ENCODE measurements around the gene TOMT.
A peak's percentile ranks its signal among the peaks of the same experiment; 100 is the strongest.

The TOMT gene

DNA sequence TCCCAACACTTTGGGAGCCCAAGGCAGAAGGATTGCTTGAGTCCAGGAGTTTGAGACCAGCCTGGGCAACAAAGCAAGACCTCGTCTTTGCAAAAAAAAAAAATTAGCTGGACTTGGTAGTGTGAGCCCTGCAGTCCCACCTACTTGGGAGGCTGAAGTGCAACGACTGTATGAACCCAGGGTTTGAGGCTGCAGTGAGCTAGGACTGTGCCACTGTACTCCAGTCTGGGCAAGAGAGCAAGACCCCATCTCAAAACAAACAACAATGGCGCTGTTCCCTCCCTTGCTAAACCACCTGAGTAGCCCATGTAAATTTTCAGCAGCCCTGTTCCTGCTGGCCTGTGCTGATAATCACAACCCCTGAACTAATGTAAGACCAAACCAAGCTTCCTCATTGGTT is 5.7 kb upstream of the TOMT start:
- no peak overlapping the region for H3K27ac ChIP-seq
- H3K9ac ChIP-seq (ENCODE audit: insufficient read length) = no peak overlapping the region
- H3K4me3 ChIP-seq = no peak overlapping the region
- peaks cover 46% of the 10 kb centered on the region for H3K36me3 ChIP-seq (ENCODE audit: insufficient read depth, low read length)
- TF ChIP-seq EZH2 (IDR thresholded peaks at IDR 0.05) = no peak
- TF ChIP-seq POLR2AphosphoS5 (IDR thresholded peaks at IDR 0.05; ENCODE audit: borderline replicate concordance, low read depth, low read length) = no peak
- no peak for TF ChIP-seq FOXP2 (optimal IDR thresholded peaks at IDR 0.05; ENCODE audit: control extremely low read depth, extremely low read length, insufficient read depth)
- no peaks in the 10 kb centered on the region for H3K9me3 ChIP-seq (ENCODE audit: low read depth, low read length)
- DNase-seq (ENCODE audit: low read depth, low spot score) = no peak

DNA sequence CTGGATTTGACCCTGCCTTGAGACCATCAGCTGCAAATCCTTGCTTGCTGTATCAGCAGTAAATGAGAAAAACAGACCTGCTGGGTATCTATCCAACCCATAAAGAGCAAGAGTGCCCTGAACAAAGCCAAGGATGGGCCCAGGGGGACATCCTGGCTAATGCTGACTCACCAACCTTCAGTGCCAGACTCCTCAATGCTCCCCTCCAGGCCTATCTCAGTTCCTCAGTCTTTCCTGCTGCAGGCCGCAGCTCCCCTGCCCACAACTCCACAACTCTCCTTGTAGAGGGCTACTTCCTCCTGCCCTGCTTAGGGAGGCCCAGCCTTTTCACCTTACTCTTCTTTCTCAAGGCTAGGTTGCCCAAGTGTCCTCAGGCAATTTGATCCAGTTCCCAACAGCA is 5.3 kb upstream of the TOMT start:
- Histone ChIP-seq H3K27ac (no peak overlapping the region), H3K9ac (ENCODE audit: insufficient read length) (no peak overlapping the region), H3K9me3 (ENCODE audit: low read depth, low read length) (no peaks in the 10 kb centered on the region), H3K36me3 (ENCODE audit: insufficient read depth, low read length) (peaks cover 43% of the 10 kb centered on the region), H3K4me3 (no peak overlapping the region)
- TF ChIP-seq POLR2AphosphoS5 (IDR thresholded peaks at IDR 0.05; ENCODE audit: borderline replicate concordance, low read depth, low read length) (no peak), FOXP2 (optimal IDR thresholded peaks at IDR 0.05; ENCODE audit: control extremely low read depth, extremely low read length, insufficient read depth) (no peak), EZH2 (IDR thresholded peaks at IDR 0.05) (no peak)
- DNase-seq (ENCODE audit: low read depth, low spot score) = no peak

- peak overlapping the region; percentile 88 for H3K27ac ChIP-seq
- H3K36me3 ChIP-seq (ENCODE audit: insufficient read depth, low read length) = peaks cover 40% of the 10 kb centered on the region
- no peaks in the 10 kb centered on the region for H3K9me3 ChIP-seq (ENCODE audit: low read depth, low read length)
- H3K4me3 ChIP-seq = peak overlapping the region; percentile 97
- TF ChIP-seq EZH2 (IDR thresholded peaks at IDR 0.05) (no peak), FOXP2 (optimal IDR thresholded peaks at IDR 0.05; ENCODE audit: control extremely low read depth, extremely low read length, insufficient read depth) (no peak), POLR2AphosphoS5 (IDR thresholded peaks at IDR 0.05; ENCODE audit: borderline replicate concordance, low read depth, low read length) (no peak)
- DNase-seq (ENCODE audit: low read depth, low spot score) = no peak
- peak overlapping the region; percentile 99 for H3K9ac ChIP-seq (ENCODE audit: insufficient read length)
Observed at GRCh38 chr11:72102162-72102561, 3.6 kb upstream of the TOMT start.

- no peak for DNase-seq (ENCODE audit: low read depth, low spot score)
Observed at GRCh38 chr11:72102631-72102945, 3.1 kb upstream of the TOMT start.

DNA sequence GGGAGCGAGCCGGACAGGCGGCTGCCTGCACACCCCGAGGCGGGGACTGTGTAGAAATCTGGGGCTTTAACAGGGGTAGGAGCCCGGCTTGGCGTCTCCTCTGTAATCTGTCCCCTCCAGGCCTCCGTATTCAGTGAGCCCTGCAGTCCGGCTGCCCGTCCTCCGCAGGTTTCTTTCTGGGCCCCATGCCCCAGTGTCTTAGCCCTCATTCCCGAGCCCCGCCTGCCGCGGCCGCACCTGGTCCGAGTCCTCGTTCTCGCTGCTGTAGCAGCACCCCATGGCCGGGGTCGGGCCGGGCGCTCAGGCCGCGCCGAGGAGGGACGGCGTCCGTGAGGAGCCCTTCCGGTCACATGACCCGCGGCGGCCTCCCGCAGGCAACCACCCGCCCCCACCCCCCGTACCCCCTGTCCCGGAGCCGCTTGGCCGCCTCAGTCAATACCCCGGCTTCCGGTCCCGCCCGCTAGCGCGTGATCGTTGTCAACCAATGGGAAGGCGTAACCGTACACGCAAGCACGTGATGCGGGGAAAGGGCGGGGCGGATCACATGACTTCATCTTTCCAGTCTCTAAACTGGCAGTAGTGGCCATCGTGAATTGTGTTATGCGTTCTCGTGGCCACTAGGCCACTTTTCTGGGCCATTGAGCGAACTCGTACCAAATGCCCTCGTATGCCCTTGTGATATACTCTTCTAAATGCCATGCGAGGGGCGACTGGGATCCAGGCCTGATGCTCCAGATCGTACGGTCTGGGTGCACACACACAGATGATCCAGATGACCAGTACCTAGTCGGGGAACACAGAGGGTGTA is 2.6 kb upstream of the TOMT start, which contains the start of gene LAMTOR1:
TSS of gene LAMTOR1 (minus strand) at position 352 of the 808 bp plus-strand sequence. CDS start at position 279, 73 bp downstream.
- H3K36me3 ChIP-seq (ENCODE audit: insufficient read depth, low read length) = peaks cover 31% of the 10 kb centered on the region
- peak within 1 kb of the TSS; percentile 97 for H3K4me3 ChIP-seq
- TF ChIP-seq FOXP2 (optimal IDR thresholded peaks at IDR 0.05; ENCODE audit: control extremely low read depth, extremely low read length, insufficient read depth) (peak; percentile 66), EZH2 (IDR thresholded peaks at IDR 0.05) (no peak), POLR2AphosphoS5 (IDR thresholded peaks at IDR 0.05; ENCODE audit: borderline replicate concordance, low read depth, low read length) (peak; percentile 77)
- H3K9me3 ChIP-seq (ENCODE audit: low read depth, low read length) = no peaks in the 10 kb centered on the region
- peak within 1 kb of the TSS; percentile 88 for H3K27ac ChIP-seq
- DNase-seq (ENCODE audit: low read depth, low spot score) = peak; percentile 88
- peak within 1 kb of the TSS; percentile 99 for H3K9ac ChIP-seq (ENCODE audit: insufficient read length)

More at GRCh38 chr11:72102631-72102945, 3.1 kb upstream of the TOMT start:
- Histone ChIP-seq H3K4me3 (peak overlapping the region; percentile 97), H3K27ac (peak overlapping the region; percentile 88), H3K9me3 (ENCODE audit: low read depth, low read length) (no peaks in the 10 kb centered on the region), H3K9ac (ENCODE audit: insufficient read length) (peak overlapping the region; percentile 99), H3K36me3 (ENCODE audit: insufficient read depth, low read length) (peaks cover 36% of the 10 kb centered on the region)
- TF ChIP-seq EZH2 (IDR thresholded peaks at IDR 0.05) (no peak), POLR2AphosphoS5 (IDR thresholded peaks at IDR 0.05; ENCODE audit: borderline replicate concordance, low read depth, low read length) (no peak)

GRCh38 chr11:72103754-72104167 is 2.0 kb upstream of the TOMT start:
- no peak for TF ChIP-seq EZH2 (IDR thresholded peaks at IDR 0.05)
- no peak for TF ChIP-seq POLR2AphosphoS5 (IDR thresholded peaks at IDR 0.05; ENCODE audit: borderline replicate concordance, low read depth, low read length)
- no peak for TF ChIP-seq FOXP2 (optimal IDR thresholded peaks at IDR 0.05; ENCODE audit: control extremely low read depth, extremely low read length, insufficient read depth)
- peak overlapping the region; percentile 97 for H3K4me3 ChIP-seq
- H3K9ac ChIP-seq (ENCODE audit: insufficient read length) = peak overlapping the region; percentile 54
- peak overlapping the region; percentile 82 for H3K27ac ChIP-seq
- no peak for DNase-seq (ENCODE audit: low read depth, low spot score)
- H3K36me3 ChIP-seq (ENCODE audit: insufficient read depth, low read length) = peaks cover 25% of the 10 kb centered on the region
- no peaks in the 10 kb centered on the region for H3K9me3 ChIP-seq (ENCODE audit: low read depth, low read length)

DNA sequence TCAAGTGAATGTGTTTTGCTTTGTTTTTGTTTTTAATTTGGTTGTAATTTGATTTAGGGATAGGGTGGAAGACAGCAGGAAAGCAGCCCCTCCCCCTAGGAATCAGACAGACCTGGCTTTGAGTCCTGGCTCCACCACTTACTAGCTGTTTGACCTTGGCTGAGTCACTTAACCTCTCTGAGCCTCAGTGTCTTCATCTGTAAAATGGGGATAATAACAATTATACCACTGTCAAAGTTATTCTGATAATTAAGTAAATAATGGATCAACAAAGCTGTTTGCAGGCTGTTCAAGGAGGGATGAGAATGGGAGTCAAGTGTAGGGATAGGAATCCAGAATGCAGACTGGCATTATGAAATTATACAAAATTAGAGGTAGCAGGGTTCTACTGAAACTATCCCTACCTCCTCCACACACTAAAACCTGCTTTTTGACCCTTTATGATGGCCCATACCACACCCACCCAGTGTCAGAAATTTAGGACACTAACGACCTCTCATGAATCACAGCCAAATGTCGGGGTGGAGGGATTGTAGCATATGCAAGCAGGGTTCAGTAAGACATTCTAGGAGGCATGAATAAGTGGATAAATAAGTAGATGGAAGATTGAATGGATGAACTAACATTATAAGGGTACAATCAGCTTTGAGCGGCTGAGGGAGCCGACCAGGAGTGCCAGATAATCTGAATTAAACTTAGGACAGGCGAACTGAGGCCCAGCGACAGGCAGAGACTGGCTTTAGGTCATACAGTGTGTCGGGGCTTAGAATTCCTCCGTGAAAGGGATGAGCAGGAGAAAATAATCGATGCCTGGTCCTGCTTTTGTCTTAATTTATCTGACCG is 5.8 kb downstream of the TOMT start:
- Histone ChIP-seq H3K27ac (peak overlapping the region; percentile 98), H3K36me3 (ENCODE audit: insufficient read depth, low read length) (no peaks in the 10 kb centered on the region; the same call in 1 of the 2 replicates), H3K9ac (ENCODE audit: insufficient read length) (peak overlapping the region; percentile 99), H3K9me3 (ENCODE audit: low read depth, low read length) (no peaks in the 10 kb centered on the region), H3K4me3 (peak overlapping the region; percentile 90)
- TF ChIP-seq EZH2 (IDR thresholded peaks at IDR 0.05) = no peak
- no peak for TF ChIP-seq FOXP2 (optimal IDR thresholded peaks at IDR 0.05; ENCODE audit: control extremely low read depth, extremely low read length, insufficient read depth)
- no peak for TF ChIP-seq POLR2AphosphoS5 (IDR thresholded peaks at IDR 0.05; ENCODE audit: borderline replicate concordance, low read depth, low read length)
- DNase-seq (ENCODE audit: low read depth, low spot score) = no peak

Measured in SK-N-MC (cell line).